NCI-H446 treated with DMSO at 0.1 percent for 48 hours (cell line): ENCODE data around the gene CCDC158.
"Not testable (repeated sequence)": the region's sequence is repeated elsewhere in the genome, so short reads cannot be mapped to it uniquely, and the experiment has no call there.

Experiments
- DNase-seq: peaks from one replicate; lab custom pipeline; 2025; lab: John Stamatoyannopoulos, UW

CCDC158 gene

GRCh38 chr4:76311896-76312331 lies 109.0 kb downstream of the CCDC158 start:
- no peak for DNase-seq

GRCh38 chr4:76310683-76311082 lies 110.3 kb downstream of the CCDC158 start:
- DNase-seq: no peak

GRCh38 chr4:76309939-76310550 lies 110.9 kb downstream of the CCDC158 start:
- no peak for DNase-seq

- DNase-seq: no peak
Measured at GRCh38 chr4:76308548-76308947, 112.4 kb downstream of the CCDC158 start.

- DNase-seq: peak; percentile 20
Measured at GRCh38 chr4:76307660-76308014, 113.3 kb downstream of the CCDC158 start.

GRCh38 chr4:76306882-76307659 lies 113.9 kb downstream of the CCDC158 start:
- DNase-seq: no peak

GRCh38 chr4:76305971-76306881 lies 114.7 kb downstream of the CCDC158 start, which contains the start of gene STBD1:
STBD1 (plus strand) TSS chr4:76306733; CDS start chr4:76306770, 37 bp downstream.
- DNase-seq: no peak

GRCh38 chr4:76305033-76305687 lies 115.8 kb downstream of the CCDC158 start:
- no peak for DNase-seq

GRCh38 chr4:76302826-76303438 lies 118.0 kb downstream of the CCDC158 start:
- no peak for DNase-seq

- DNase-seq: no peak
Measured at GRCh38 chr4:76301775-76302162, 119.2 kb downstream of the CCDC158 start.

- DNase-seq: no peak
Measured at GRCh38 chr4:76301068-76301774, 119.7 kb downstream of the CCDC158 start.

GRCh38 chr4:76300012-76300411 lies 120.9 kb downstream of the CCDC158 start:
- no peak for DNase-seq

GRCh38 chr4:76298227-76298626 lies 122.7 kb downstream of the CCDC158 start:
- DNase-seq: no peak

GRCh38 chr4:76296286-76296820 lies 124.6 kb downstream of the CCDC158 start:
- DNase-seq: no peak

- no peak for DNase-seq
Measured at GRCh38 chr4:76293772-76294171, 127.2 kb downstream of the CCDC158 start.

GRCh38 chr4:76292730-76293129 lies 128.2 kb downstream of the CCDC158 start:
- DNase-seq: no peak

- not testable (repeated sequence) for DNase-seq
Measured at GRCh38 chr4:76287811-76288210, 133.1 kb downstream of the CCDC158 start.

- no peak for DNase-seq
Measured at GRCh38 chr4:76283900-76284299, 137.0 kb downstream of the CCDC158 start.

GRCh38 chr4:76282941-76283689 lies 137.8 kb downstream of the CCDC158 start:
- no peak for DNase-seq

- DNase-seq: not testable (repeated sequence)
Measured at GRCh38 chr4:76281594-76281993, 139.3 kb downstream of the CCDC158 start.
